ENCODE results near the gene FGFR1OP2. TPM values are rescaled to one million over a fixed set of nuclear protein-coding genes. Genes with fewer than 3 reads are reported as not detected.

FGFR1OP2 gene
- polyA plus RNA-seq, 1 donor from 2014 or later = 66.2 TPM

DNA sequence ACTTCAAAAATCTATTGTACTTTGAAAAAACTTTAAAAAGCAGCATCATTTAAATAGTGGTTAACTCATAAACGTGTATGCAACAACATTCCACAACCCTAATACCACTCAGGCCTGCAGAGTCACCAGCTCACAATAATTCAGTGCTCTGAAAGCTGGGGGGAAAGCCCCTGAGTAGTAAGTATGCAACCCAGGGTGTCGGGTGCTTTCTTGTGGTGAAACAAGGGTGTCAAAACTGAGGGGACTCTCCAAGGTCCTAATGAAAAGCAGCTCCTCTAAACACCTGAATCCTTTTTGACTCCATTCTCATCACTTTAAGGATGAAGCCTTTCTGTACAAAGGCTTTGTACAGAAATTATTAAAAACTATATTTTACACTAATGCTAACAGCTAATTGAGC lies 33.7 kb downstream of the FGFR1OP2 start:
- Mint-ChIP-seq H3K27me3 (no peaks in the 10 kb centered on the region), H3K4me1 (peaks cover 6 to 27% (median 20%) of the 10 kb centered on the region in 3 donors), H3K9me3 (no peaks in the 10 kb centered on the region), H3K36me3 (peaks cover 7% of the 10 kb centered on the region), H3K4me3 (peak overlapping the region in 2 of 4 donors; percentile 9 to 43), H3K27ac (peak overlapping the region in 2 of 3 donors; percentile 35 to 50)

DNA sequence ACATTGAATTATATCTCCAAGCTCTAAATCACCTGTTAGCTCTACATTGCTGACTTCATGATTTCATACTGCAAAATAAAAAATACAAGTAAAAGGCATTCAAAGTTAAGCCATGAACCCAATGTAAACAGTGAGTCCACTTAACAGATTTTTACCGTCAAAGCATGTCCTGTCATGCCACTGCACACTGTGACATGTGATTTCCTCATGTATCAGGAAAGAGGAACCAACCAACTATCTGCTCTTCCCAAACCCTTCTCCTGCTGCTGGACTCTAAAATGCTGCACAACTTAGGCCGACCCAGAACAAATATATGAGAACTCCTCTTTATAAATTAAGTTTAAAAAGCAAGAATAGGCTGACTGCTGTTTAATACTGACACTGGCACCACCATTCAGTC lies 38.4 kb downstream of the FGFR1OP2 start:
- no peaks in the 10 kb centered on the region for H3K9me3 Mint-ChIP-seq
- no peak overlapping the region for H3K4me3 Mint-ChIP-seq
- H3K36me3 Mint-ChIP-seq = peaks cover 19% of the 10 kb centered on the region
- no peak overlapping the region for H3K27ac Mint-ChIP-seq
- H3K4me1 Mint-ChIP-seq = peaks cover 7 to 16% (median 12%) of the 10 kb centered on the region in 3 donors
- no peaks in the 10 kb centered on the region for H3K27me3 Mint-ChIP-seq

DNA sequence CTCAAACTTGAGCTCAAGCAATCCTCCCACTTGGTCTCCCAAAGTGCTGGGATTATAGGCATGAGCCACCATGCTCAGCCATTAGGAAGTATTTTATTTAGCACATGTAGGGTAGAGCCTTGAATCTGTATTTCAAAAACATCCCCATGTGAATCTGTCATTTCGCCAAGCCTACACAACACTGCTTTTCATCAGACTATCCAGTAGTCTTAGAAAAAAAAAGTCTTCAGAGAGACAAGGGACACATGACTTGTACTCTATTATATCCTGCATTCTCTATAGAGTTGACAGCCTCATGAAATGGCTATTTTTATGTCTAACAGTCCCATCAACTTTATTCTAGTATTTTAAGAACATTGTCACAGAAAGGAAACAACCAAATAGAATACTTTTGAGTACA lies 40.5 kb downstream of the FGFR1OP2 start:
- H3K36me3 Mint-ChIP-seq = peaks cover 20% of the 10 kb centered on the region
- no peak overlapping the region for H3K4me3 Mint-ChIP-seq
- no peaks in the 10 kb centered on the region for H3K27me3 Mint-ChIP-seq
- no peaks in the 10 kb centered on the region for H3K9me3 Mint-ChIP-seq
- peaks cover 4 to 10% (median 7%) of the 10 kb centered on the region in 3 donors for H3K4me1 Mint-ChIP-seq
- no peak overlapping the region for H3K27ac Mint-ChIP-seq

DNA sequence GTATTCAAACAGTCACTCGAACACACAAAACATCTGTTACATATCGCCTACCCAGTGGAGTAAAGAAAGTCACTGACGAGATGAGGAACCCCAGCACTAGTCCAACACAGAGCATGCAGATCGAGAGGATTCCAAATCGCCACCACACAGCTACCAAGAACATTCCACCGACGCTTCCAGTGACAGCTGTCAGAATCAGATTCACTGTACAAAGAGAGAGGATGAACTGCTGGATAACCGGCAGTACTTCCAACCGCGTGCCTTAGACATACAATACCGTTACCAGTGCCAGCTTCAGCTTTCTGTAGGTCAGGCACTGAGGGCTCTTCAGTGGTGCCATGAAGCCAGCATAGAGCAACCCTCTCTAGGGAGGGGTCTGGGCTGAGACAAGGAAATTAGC lies 41.5 kb downstream of the FGFR1OP2 start:
- Mint-ChIP-seq H3K4me3 (no peak overlapping the region), H3K4me1 (peaks cover 4 to 10% (median 7%) of the 10 kb centered on the region in 3 donors), H3K27ac (peak overlapping the region in 1 of 3 donors; percentile 82), H3K27me3 (no peaks in the 10 kb centered on the region), H3K36me3 (peaks cover 22% of the 10 kb centered on the region), H3K9me3 (no peaks in the 10 kb centered on the region)

DNA sequence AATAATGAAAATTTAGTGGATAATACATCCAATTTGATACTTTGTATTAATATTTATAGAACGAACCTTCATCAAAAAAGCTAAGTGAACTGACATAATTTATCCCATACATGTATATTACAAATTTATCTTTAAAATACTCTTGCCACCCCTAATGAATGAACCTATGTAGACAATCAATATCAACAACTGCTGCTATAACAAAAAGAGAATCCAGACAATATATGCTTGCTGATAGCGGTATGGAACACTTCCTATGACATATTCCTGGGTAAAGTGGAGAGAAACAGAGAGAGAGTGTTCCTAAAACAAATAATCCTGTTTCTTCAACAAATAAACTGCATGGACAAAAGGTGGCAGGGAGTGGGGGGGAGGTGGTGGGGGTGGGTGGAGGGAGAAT lies 44.6 kb downstream of the FGFR1OP2 start:
- no peak overlapping the region for H3K27ac Mint-ChIP-seq

DNA sequence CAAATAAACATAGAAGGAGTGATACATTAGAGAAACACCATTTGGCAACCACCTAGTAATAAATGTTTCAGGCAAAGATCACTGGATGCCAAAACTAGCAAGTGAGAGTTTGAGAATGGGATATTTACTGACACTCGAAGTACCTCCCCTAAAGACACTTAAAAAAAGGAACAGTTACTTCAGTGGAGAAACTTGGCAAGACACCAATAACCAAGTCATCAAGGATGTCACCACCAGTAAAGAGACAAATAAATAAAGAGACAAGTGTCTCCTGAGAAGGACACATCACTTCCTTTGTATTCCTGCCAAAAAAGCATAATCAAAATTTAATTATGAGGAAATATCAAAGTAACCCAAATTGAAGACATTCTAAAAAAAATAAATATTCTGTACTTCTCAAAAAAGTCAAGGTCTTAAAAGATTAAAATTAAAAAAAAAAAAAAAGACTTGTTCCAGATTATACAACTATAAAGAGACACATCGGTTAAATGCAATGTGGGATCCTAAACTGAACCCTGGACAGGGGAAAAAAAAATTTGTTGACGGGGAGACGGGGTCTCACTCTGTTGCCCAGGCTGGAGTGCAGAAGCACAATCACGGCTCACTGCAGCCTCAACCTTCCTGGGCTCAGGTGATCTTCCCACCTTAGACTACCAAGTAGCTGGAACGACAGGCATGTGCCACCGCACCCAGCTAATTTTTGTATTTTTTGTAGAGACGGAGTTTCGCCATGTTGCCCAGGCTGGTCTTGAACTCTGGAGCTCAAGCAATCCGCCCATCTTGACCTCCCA lies 49.6 kb downstream of the FGFR1OP2 start:
- Mint-ChIP-seq H3K27ac (no peak overlapping the region), H3K27me3 (no peaks in the 10 kb centered on the region)

More for the DNA sequence above, 44.6 kb downstream of the FGFR1OP2 start:
- Mint-ChIP-seq H3K36me3 (peaks cover 37% of the 10 kb centered on the region), H3K9me3 (peaks cover 0 to 2% (median 2%) of the 10 kb centered on the region in 3 donors), H3K4me3 (no peak overlapping the region), H3K4me1 (peaks cover 0 to 4% (median 0%) of the 10 kb centered on the region in 3 donors), H3K27me3 (no peaks in the 10 kb centered on the region)

DNA sequence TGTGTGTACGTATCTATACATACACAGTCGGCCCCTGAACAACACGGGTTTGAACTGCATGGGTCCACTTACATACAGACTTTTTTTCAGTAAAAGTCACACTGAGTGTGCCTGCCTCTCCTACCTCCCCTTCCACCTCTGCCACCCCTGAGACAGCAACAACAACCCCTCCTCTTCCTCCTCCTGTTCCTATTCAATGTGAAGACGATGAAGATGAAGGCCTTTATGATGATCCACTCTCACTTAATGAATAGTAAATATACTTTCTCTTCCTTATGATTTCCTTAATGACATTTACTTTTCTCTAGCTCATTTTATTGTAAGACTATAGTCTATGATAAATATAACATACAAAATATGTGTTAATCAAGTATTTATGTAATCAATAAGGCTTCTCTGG lies 50.4 kb downstream of the FGFR1OP2 start:
- H3K4me1 Mint-ChIP-seq = no peaks in the 10 kb centered on the region
- no peak overlapping the region for H3K27ac Mint-ChIP-seq
- no peak overlapping the region for H3K4me3 Mint-ChIP-seq
- peaks cover 26% of the 10 kb centered on the region for H3K36me3 Mint-ChIP-seq
- peaks cover 0 to 2% (median 2%) of the 10 kb centered on the region in 3 donors for H3K9me3 Mint-ChIP-seq
- no peaks in the 10 kb centered on the region for H3K27me3 Mint-ChIP-seq

More for the DNA sequence above, 49.6 kb downstream of the FGFR1OP2 start:
- Mint-ChIP-seq H3K36me3 (peaks cover 28% of the 10 kb centered on the region), H3K4me3 (no peak overlapping the region), H3K4me1 (no peaks in the 10 kb centered on the region), H3K9me3 (peaks cover 0 to 2% (median 2%) of the 10 kb centered on the region in 3 donors)

DNA sequence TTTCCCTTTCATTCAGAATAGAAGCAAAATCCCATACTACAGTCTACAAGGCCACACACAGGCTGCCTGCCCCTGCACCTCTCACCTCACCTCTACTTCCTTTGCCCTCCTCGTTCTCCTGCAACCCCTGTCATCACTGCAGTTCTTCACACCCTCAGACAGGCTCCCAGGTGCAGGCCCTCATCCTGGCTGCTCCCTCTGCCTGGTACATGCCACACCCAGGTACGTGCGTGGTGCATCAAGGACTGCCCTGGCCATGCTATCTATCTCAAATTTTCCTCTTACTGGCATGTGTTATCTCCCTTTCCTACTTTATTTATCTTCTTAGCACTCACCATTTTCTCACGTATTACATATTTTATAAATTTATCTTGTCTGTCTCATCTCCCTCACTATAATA lies 51.6 kb downstream of the FGFR1OP2 start:
- peaks cover 0 to 2% (median 2%) of the 10 kb centered on the region in 3 donors for H3K9me3 Mint-ChIP-seq
- peak overlapping the region in 1 of 3 donors; percentile 53 for H3K27ac Mint-ChIP-seq
- no peak overlapping the region for H3K4me3 Mint-ChIP-seq
- no peaks in the 10 kb centered on the region for H3K27me3 Mint-ChIP-seq
- H3K36me3 Mint-ChIP-seq = peaks cover 19% of the 10 kb centered on the region
- H3K4me1 Mint-ChIP-seq = no peaks in the 10 kb centered on the region

DNA sequence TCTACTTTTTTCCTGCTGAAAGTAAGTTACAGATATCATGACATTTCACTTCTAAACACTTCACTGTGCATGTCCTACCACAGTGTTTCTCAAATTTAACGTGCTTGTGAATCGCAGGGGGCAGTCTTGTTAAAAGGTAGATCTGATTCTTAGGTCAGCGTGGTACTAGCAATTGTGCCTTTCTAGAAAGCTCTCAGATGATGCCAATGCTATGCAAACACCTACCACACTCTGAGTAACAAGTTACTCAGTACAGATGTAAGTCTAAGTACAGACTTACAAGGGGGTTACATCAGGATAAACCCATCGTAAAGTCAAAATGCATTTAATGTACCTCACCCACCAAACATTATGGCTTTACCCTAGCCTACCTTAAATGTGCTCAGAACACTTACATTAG lies 53.6 kb downstream of the FGFR1OP2 start:
- Mint-ChIP-seq H3K4me1 (peaks cover 0 to 1% (median 0%) of the 10 kb centered on the region in 3 donors), H3K9me3 (no peaks in the 10 kb centered on the region), H3K27ac (no peak overlapping the region), H3K36me3 (peaks cover 11% of the 10 kb centered on the region), H3K4me3 (no peak overlapping the region), H3K27me3 (no peaks in the 10 kb centered on the region)

DNA sequence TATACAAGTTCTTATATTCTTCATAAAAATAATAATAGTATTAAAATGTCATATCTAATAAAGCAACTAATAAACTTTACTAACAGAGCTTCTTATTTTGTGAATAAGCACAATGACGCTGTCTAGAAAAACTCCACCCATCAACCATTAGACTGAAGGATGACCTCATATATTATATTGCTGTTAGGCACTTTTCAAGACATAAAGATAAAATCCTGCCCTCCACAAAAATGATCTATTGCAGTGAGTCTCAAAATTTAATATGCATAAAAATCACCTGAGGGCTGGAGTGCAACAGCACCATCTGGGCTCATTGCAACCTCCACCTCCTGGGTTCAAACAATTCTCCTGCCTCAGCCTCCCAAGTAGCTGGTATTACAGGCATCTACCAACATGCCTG lies 55.8 kb downstream of the FGFR1OP2 start:
- Mint-ChIP-seq H3K4me1 (peaks cover 9 to 14% (median 12%) of the 10 kb centered on the region in 3 donors), H3K9me3 (no peaks in the 10 kb centered on the region), H3K27me3 (no peaks in the 10 kb centered on the region), H3K36me3 (peaks cover 11% of the 10 kb centered on the region), H3K4me3 (no peak overlapping the region), H3K27ac (no peak overlapping the region)

DNA sequence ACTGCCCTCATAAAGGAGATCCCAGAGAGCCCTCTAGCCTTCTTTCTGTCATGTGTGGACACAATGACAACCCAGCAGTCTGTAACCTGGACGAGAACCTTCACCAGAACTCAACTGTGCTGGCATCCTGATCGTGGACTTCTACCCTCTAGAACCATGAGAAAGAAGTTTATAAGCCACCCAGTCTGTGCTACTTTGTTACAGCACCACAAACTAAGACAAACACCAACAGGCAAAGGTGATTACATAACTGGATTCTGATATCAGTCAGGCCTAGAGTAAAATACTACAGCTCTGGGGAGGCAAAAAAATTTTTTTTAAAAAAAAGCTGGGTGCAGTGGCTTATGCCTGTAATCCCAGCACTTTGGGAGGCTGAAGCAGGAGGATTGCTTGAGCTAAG lies 57.4 kb downstream of the FGFR1OP2 start:
- H3K27me3 Mint-ChIP-seq = no peaks in the 10 kb centered on the region
- H3K9me3 Mint-ChIP-seq = no peaks in the 10 kb centered on the region
- H3K27ac Mint-ChIP-seq = no peak overlapping the region
- peaks cover 12% of the 10 kb centered on the region for H3K36me3 Mint-ChIP-seq
- H3K4me3 Mint-ChIP-seq = no peak overlapping the region
- peaks cover 11 to 20% (median 15%) of the 10 kb centered on the region in 3 donors for H3K4me1 Mint-ChIP-seq

DNA sequence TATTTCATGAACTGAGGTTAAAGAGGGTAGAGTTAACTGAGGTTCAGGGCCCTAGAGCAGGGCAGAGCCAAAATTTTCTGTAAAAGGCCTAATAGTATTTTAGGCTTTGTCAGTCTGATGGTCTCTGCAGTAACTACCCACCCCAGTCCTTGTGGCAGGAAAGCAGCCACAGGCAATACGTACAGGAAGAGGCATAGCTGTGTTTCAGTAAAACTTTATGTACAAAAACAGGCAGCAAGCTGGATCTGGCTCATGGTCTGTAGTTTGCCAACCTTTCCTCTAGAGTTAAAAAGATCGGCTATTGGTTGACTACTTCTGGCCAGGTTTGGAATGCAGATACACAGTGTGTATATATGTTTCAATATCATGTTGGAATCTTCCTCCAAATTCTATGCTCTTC lies 58.7 kb downstream of the FGFR1OP2 start:
- Mint-ChIP-seq H3K27ac (no peak overlapping the region), H3K9me3 (no peaks in the 10 kb centered on the region), H3K36me3 (peaks cover 14% of the 10 kb centered on the region), H3K4me3 (no peak overlapping the region), H3K4me1 (peaks cover 18 to 33% (median 19%) of the 10 kb centered on the region in 3 donors), H3K27me3 (no peaks in the 10 kb centered on the region)

DNA sequence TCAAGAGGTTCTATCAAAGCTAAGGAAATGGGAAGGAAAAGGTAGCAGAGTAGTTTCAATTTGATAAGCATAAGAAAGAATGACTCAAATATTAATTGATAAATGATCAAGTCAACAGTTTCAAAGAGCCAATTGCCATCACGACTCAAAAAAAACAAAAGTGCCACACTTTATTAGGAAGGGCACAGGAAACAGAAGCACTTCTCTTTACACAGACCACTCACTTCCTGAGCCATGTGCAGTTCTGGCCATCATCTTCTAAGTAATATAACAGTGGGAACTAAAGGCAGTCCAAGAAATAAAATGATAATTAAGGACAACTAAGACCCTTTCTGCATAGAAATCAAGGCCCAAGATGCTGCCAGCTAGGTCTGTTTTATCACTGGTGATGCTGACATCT lies 62.7 kb downstream of the FGFR1OP2 start:
- Mint-ChIP-seq H3K4me1 (peaks cover 31 to 50% (median 34%) of the 10 kb centered on the region in 3 donors), H3K36me3 (peaks cover 16% of the 10 kb centered on the region), H3K27me3 (no peaks in the 10 kb centered on the region), H3K9me3 (no peaks in the 10 kb centered on the region), H3K4me3 (no peak overlapping the region), H3K27ac (no peak overlapping the region)

DNA sequence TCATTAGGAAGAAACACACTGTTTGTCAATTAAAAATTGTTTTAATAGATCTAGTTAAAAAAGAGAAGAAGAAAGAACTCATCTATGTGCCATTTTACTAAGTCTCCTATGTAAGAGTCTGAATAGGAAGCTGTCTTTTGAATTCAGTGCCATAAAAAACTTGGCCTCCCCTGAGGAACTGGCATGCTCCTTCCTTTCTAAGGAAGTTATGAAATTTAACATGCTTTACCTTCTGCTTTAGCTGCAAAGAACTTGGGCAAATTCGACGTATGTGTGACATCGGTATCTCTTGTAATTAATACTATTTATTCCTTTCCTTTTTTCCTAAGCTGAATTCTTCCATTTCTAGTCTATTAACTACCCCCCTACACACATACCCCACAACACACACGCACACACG lies 63.4 kb downstream of the FGFR1OP2 start:
- peaks cover 29 to 50% (median 34%) of the 10 kb centered on the region in 3 donors for H3K4me1 Mint-ChIP-seq
- H3K27ac Mint-ChIP-seq = no peak overlapping the region

DNA sequence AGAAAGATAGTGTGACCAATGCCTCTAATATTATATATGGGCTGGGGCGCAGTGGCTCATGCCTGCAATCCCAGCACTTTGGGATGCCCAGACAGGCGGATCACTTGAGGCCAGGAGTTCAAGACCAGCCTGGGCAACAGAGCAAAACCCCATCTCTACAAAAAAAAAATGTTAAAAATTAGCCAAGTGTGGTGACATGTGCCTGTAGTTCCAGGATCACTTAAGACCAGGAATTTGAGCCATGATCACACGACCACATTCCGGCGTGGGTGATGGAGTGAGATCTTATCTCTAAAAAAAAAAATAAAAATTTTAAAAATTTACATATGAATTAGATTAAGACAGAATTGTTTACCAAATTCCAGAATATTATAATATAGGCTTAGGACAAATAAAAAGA lies 63.9 kb downstream of the FGFR1OP2 start:
- no peak overlapping the region for H3K4me3 Mint-ChIP-seq
- peaks cover 32 to 53% (median 34%) of the 10 kb centered on the region in 3 donors for H3K4me1 Mint-ChIP-seq
- H3K36me3 Mint-ChIP-seq = peaks cover 16% of the 10 kb centered on the region
- no peaks in the 10 kb centered on the region for H3K27me3 Mint-ChIP-seq
- no peaks in the 10 kb centered on the region for H3K9me3 Mint-ChIP-seq
- H3K27ac Mint-ChIP-seq = no peak overlapping the region

More for the DNA sequence above, 63.4 kb downstream of the FGFR1OP2 start:
- Mint-ChIP-seq H3K36me3 (peaks cover 16% of the 10 kb centered on the region), H3K4me3 (no peak overlapping the region), H3K27me3 (no peaks in the 10 kb centered on the region), H3K9me3 (no peaks in the 10 kb centered on the region)

All from IgD-negative memory B cell (primary cell).